SK-MEL-5 (cell line): ENCODE data around the gene NEK8. TPM values are rescaled to one million over a fixed set of nuclear protein-coding genes. Genes with fewer than 3 reads are reported as not detected.
"Not testable (repeated sequence)": the region's sequence is repeated elsewhere in the genome, so short reads cannot be mapped to it uniquely, and the experiment has no call there.

Source experiments
- DNase-seq: peaks from one replicate; pipeline ENCODE4 v3.0.0-alpha.2; 2016; ENCODE audit warnings: low read depth, low spot score
- in situ Hi-C: cut with HindIII; loops from 2 replicates; pipeline ENCODE4 v1.10.0; 2016; ENCODE audit warnings: low sequenced_read_pairs, high pct_unique_total_duplicates, low pct_unique_long_range_greater_than_20kb
- total RNA-seq: library from RNA; depleted of rRNA; stranded (reverse); fragments of >200 nt; shearing (Covaris generic); gene quantifications from 2 replicates; pipeline ENCODE4 v1.2.3, GENCODE V29; 2014

Gene NEK8
- total RNA-seq, 1 experiment from 2014 or later = 1.8 TPM

GRCh38 chr17:28722417-28723158 lies 6.0 kb upstream of the NEK8 start:
- in situ Hi-C loops = no loop called here

GRCh38 chr17:28723159-28723835 lies 5.3 kb upstream of the NEK8 start:
- in situ Hi-C loops = no loop called here
- DNase-seq = no peak

More at GRCh38 chr17:28722417-28723158, 6.0 kb upstream of the NEK8 start:
- DNase-seq = no peak

GRCh38 chr17:28723836-28724499 lies 4.6 kb upstream of the NEK8 start:
- in situ Hi-C loops, DNase-seq: not testable (repeated sequence)

- DNase-seq = peak; percentile 20
- in situ Hi-C loops = no loop called here
Observed at GRCh38 chr17:28724500-28725165, 4.0 kb upstream of the NEK8 start.

GRCh38 chr17:28725166-28725659 lies 3.4 kb upstream of the NEK8 start:
- peak; percentile 67 for DNase-seq
- in situ Hi-C loops = no loop called here

GRCh38 chr17:28725660-28726225 lies 2.8 kb upstream of the NEK8 start:
- DNase-seq = peak; percentile 57
- in situ Hi-C loops = no loop called here

- DNase-seq = peak; percentile 69
- in situ Hi-C loops = no loop called here
Observed at GRCh38 chr17:28726226-28726626, 2.4 kb upstream of the NEK8 start, which contains the start of gene TLCD1. Gene TLCD1, minus strand, starts transcription at chr17:28726233. Its CDS starts 136 bp downstream, at chr17:28726097.

- in situ Hi-C loops = no loop called here
- DNase-seq = peak; percentile 91
Observed at GRCh38 chr17:28726627-28727491, 1.7 kb upstream of the NEK8 start.

GRCh38 chr17:28729950-28730330 lies 1.4 kb downstream of the NEK8 start:
- in situ Hi-C loops = no loop called here
- no peak for DNase-seq

- in situ Hi-C loops = no loop called here
- DNase-seq = no peak
Observed at GRCh38 chr17:28733346-28733745, 4.8 kb downstream of the NEK8 start.

- in situ Hi-C loops = no loop called here
- no peak for DNase-seq
Observed at GRCh38 chr17:28734712-28735241, 6.2 kb downstream of the NEK8 start.

GRCh38 chr17:28735242-28735722 lies 6.7 kb downstream of the NEK8 start:
- in situ Hi-C loops = no loop called here
- no peak for DNase-seq

- in situ Hi-C loops, DNase-seq: not testable (repeated sequence)
Observed at GRCh38 chr17:28735913-28736769, 7.6 kb downstream of the NEK8 start.

GRCh38 chr17:28737316-28737715 lies 8.7 kb downstream of the NEK8 start:
- in situ Hi-C loops = no loop called here
- no peak for DNase-seq
